ENCODE measurements around the gene DNAJC21. TPM values are rescaled to one million over a fixed set of nuclear protein-coding genes. Genes with fewer than 3 reads are reported as not detected.

Gene DNAJC21
- total and polyA plus RNA-seq, 3 experiments from 2014 or later = 31.0 to 70.6 (median 64.7) TPM

- Histone ChIP-seq H3K4me1 (ENCODE audit: insufficient read depth, low read length) (no peaks in the 10 kb centered on the region), H3K36me3 (ENCODE audit: insufficient read depth, low read length) (no peaks in the 10 kb centered on the region), H3K27me3 (ENCODE audit: insufficient read depth, low read length, poor library complexity, severe bottlenecking) (peaks cover 4% of the 10 kb centered on the region), H3K9me3 (ENCODE audit: low read length) (no peaks in the 10 kb centered on the region), H3K27ac (ENCODE audit: low read depth, low read length) (no peak overlapping the region), H3K4me3 (ENCODE audit: low read length) (no peak overlapping the region)
- Mint-ChIP-seq H3K27ac (peak overlapping the region in 1 of 8 donors; percentile 35), H3K4me3 (no peak overlapping the region), H3K36me3 (no peaks in the 10 kb centered on the region), H3K9me3 (no peaks in the 10 kb centered on the region), H3K27me3 (peaks cover 11 to 44% of the 10 kb centered on the region in 2 donors), H3K4me1 (peaks cover 0 to 3% (median 0%) of the 10 kb centered on the region in 3 donors)
- peak in 4 of 5 donors; percentile 8 to 29 (median 18) for DNase-seq
- POLR2A ChIA-PET = no interaction called here
- CTCF ChIA-PET = interaction anchor here (0.9 to 2.4 kb wide), 8 partner anchors 10 to 165 kb away, joined by 3 to 11 read pairs (median 4); partner anchors contain the start of genes BRIX1, RAD1 and TTC23L
Measured at GRCh38 chr5:35003018-35003957, 73.9 kb downstream of the DNAJC21 start.

DNA sequence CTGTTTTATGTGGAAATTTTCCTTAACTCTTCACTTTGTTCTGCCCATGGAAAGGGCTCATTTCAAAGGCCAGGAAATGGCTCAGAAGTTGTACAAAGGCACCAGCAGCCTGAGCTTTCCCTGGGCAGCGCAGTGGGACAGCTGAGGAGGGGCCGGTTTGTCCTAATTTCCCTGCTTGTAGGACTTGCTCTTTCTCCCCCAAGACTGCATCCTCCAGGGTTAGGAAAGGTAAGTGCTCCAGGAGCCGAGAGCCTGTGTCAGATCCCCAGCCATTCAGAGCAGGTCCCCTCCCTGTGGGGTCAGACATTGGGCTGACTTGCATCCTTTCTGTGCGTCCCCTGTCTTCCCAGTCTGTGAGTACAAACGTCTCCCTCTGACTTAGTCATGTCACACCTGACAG is 74.8 kb downstream of the DNAJC21 start:
- no peak overlapping the region for H3K27ac Mint-ChIP-seq
- no peaks in the 10 kb centered on the region for H3K36me3 ChIP-seq (ENCODE audit: insufficient read depth, low read length)
- no peak overlapping the region for H3K4me3 Mint-ChIP-seq
- H3K27me3 ChIP-seq (ENCODE audit: insufficient read depth, low read length, poor library complexity, severe bottlenecking) = peaks cover 4% of the 10 kb centered on the region
- H3K27ac ChIP-seq (ENCODE audit: low read depth, low read length) = no peak overlapping the region
- ChIA-PET CTCF (interaction anchor here (0.9 to 2.4 kb wide), 4 partner anchors 11 to 166 kb away, joined by 3 to 11 read pairs (median 4); partner anchors contain the start of gene TTC23L), POLR2A (no interaction called here)
- H3K9me3 ChIP-seq (ENCODE audit: low read length) = no peaks in the 10 kb centered on the region
- peaks cover 0 to 3% (median 0%) of the 10 kb centered on the region in 3 donors for H3K4me1 Mint-ChIP-seq
- H3K36me3 Mint-ChIP-seq = peaks cover 0 to 1% (median 0%) of the 10 kb centered on the region in 3 donors
- H3K4me3 ChIP-seq (ENCODE audit: low read length) = no peak overlapping the region
- no peak for DNase-seq
- no peaks in the 10 kb centered on the region for H3K4me1 ChIP-seq (ENCODE audit: insufficient read depth, low read length)
- peaks cover 9 to 50% of the 10 kb centered on the region in 2 donors for H3K27me3 Mint-ChIP-seq
- H3K9me3 Mint-ChIP-seq = no peaks in the 10 kb centered on the region

DNA sequence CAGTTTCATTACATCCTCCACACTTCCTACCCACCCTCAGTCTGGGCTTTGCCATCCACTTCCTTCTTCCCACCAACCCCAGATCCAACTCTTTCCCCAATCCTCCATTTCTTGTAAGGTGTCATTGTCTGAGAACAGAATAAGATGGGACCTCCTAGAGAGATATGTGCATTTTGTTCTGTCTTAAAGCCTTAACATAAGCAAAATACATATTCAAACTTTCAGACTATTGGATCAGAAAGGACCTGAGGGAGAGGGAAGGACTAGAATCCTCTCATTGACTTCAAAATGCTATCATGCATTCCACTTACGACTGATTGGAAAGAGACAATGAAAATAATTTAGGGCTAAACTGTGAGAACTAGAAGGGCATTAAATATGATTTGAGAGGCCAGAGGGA is 75.4 kb downstream of the DNAJC21 start:
- no peaks in the 10 kb centered on the region for H3K9me3 ChIP-seq (ENCODE audit: low read length)
- no peak for DNase-seq
- Mint-ChIP-seq H3K9me3 (no peaks in the 10 kb centered on the region), H3K36me3 (peaks cover 0 to 1% (median 0%) of the 10 kb centered on the region in 3 donors), H3K27me3 (peaks cover 14 to 53% of the 10 kb centered on the region in 2 donors), H3K4me3 (no peak overlapping the region), H3K27ac (no peak overlapping the region), H3K4me1 (peaks cover 0 to 3% (median 0%) of the 10 kb centered on the region in 3 donors)
- H3K4me3 ChIP-seq (ENCODE audit: low read length) = no peak overlapping the region
- ChIA-PET CTCF (no interaction called here), POLR2A (no interaction called here)
- no peaks in the 10 kb centered on the region for H3K4me1 ChIP-seq (ENCODE audit: insufficient read depth, low read length)
- H3K27me3 ChIP-seq (ENCODE audit: insufficient read depth, low read length, poor library complexity, severe bottlenecking) = peaks cover 4% of the 10 kb centered on the region
- no peaks in the 10 kb centered on the region for H3K36me3 ChIP-seq (ENCODE audit: insufficient read depth, low read length)
- H3K27ac ChIP-seq (ENCODE audit: low read depth, low read length) = no peak overlapping the region

Other genes starting within 250 kb of the DNAJC21 start
- gene TTC23L, start 90.4 kb upstream of the DNAJC21 start, total RNA-seq = under 1 TPM; 0.24 to 0.63 TPM
- gene TTC23L, start 90.4 kb upstream of the DNAJC21 start, polyA plus RNA-seq = not detected
- gene RAD1, start 14.1 kb upstream of the DNAJC21 start, total RNA-seq = 10 to 100 TPM; 41.3 to 44.2 TPM
- 23.5 TPM for gene RAD1, start 14.1 kb upstream of the DNAJC21 start, polyA plus RNA-seq
- gene BRIX1, start 13.8 kb upstream of the DNAJC21 start, total RNA-seq = 100 to 1,000 TPM; 102 to 114 TPM
- gene BRIX1, start 13.8 kb upstream of the DNAJC21 start, polyA plus RNA-seq = 53.4 TPM
- not detected for gene AGXT2, start 118.4 kb downstream of the DNAJC21 start, total RNA-seq
- not detected for gene AGXT2, start 118.4 kb downstream of the DNAJC21 start, polyA plus RNA-seq

All from CD8-positive, alpha-beta memory T cell (primary cell).